ENCODE measurements around the gene FN3KRP.

The FN3KRP gene

GRCh38 chr17:82687871-82688270 is 28.6 kb upstream of the FN3KRP start:
- DNase-seq, result no peak

- no peak for DNase-seq
Measured at GRCh38 chr17:82689077-82689476, 27.4 kb upstream of the FN3KRP start.

- no peak for DNase-seq
Measured at GRCh38 chr17:82690786-82691489, 25.6 kb upstream of the FN3KRP start.

- DNase-seq, result no peak
Measured at GRCh38 chr17:82691714-82692113, 24.8 kb upstream of the FN3KRP start.

- DNase-seq, result no peak
Measured at GRCh38 chr17:82692268-82692667, 24.2 kb upstream of the FN3KRP start.

GRCh38 chr17:82693168-82693867 is 23.2 kb upstream of the FN3KRP start:
- no peak for DNase-seq

- DNase-seq, result no peak
Measured at GRCh38 chr17:82694647-82695046, 21.9 kb upstream of the FN3KRP start.

GRCh38 chr17:82696259-82696658 is 20.2 kb upstream of the FN3KRP start:
- no peak for DNase-seq

GRCh38 chr17:82696916-82697807 is 19.3 kb upstream of the FN3KRP start:
- no peak for DNase-seq

GRCh38 chr17:82697808-82698064 is 18.8 kb upstream of the FN3KRP start:
- DNase-seq, result no peak

- peak; percentile 99 for DNase-seq
Measured at GRCh38 chr17:82698065-82698973, 18.2 kb upstream of the FN3KRP start, which contains the start of gene RAB40B. TSS of gene RAB40B (minus strand) at chr17:82698698. CDS start at chr17:82698596, 102 bp downstream.

GRCh38 chr17:82698974-82699442 is 17.5 kb upstream of the FN3KRP start:
- DNase-seq, result no peak

GRCh38 chr17:82699551-82699950 is 17.0 kb upstream of the FN3KRP start:
- DNase-seq, result no peak

GRCh38 chr17:82702231-82702927 is 14.1 kb upstream of the FN3KRP start:
- DNase-seq, result no peak

- DNase-seq, result no peak
Measured at GRCh38 chr17:82703036-82703745, 13.3 kb upstream of the FN3KRP start.

GRCh38 chr17:82703935-82704865 is 12.3 kb upstream of the FN3KRP start:
- DNase-seq, result no peak

- no peak for DNase-seq
Measured at GRCh38 chr17:82704886-82705285, 11.6 kb upstream of the FN3KRP start.

GRCh38 chr17:82705756-82706155 is 10.8 kb upstream of the FN3KRP start:
- no peak for DNase-seq

- DNase-seq, result no peak
Measured at GRCh38 chr17:82709024-82709675, 7.4 kb upstream of the FN3KRP start.
